GM23248 (cell line): ENCODE measurements around the gene ANKS1B. TPM values are rescaled to one million over a fixed set of nuclear protein-coding genes. Genes with fewer than 3 reads are reported as not detected.
"Not testable (repeated sequence)": the region's sequence is repeated elsewhere in the genome, so short reads cannot be mapped to it uniquely, and the experiment has no call there.

Source experiments
- DNase-seq: peaks from one replicate; pipeline ENCODE4 v3.0.0-alpha.2; 2015
- H2AFZ ChIP-seq: fragments of 200-600 bp; sonication (generic); 2 replicates; pipeline ENCODE4 v1.6.1; 2016; ENCODE audit warnings: antibody characterized with exemption
- H3F3A ChIP-seq: fragments of 200-600 bp; sonication (generic); 2 replicates; pipeline ENCODE4 v1.6.1; 2016; ENCODE audit warnings: mild to moderate bottlenecking, antibody characterized with exemption, mixed run types; ENCODE audit not compliant: insufficient read depth
- H3K27ac ChIP-seq: fragments of 200-600 bp; sonication (generic); 2 replicates; pipeline ENCODE4 v1.5.1; 2016; ENCODE audit warnings: mild to moderate bottlenecking
- H3K27me3 ChIP-seq: fragments of 200-600 bp; sonication (generic); replicated peaks from 2 replicates; pipeline ENCODE4 v1.6.1; 2016; ENCODE audit warnings: mild to moderate bottlenecking; ENCODE audit not compliant: insufficient read depth
- H3K36me3 ChIP-seq: fragments of 200-600 bp; sonication (generic); 2 replicates; pipeline ENCODE4 v1.6.1; 2016; ENCODE audit warnings: low read depth, mild to moderate bottlenecking
- H3K4me1 ChIP-seq: fragments of 200-600 bp; sonication (generic); 2 replicates; pipeline ENCODE4 v1.6.1; 2016; ENCODE audit warnings: mild to moderate bottlenecking; ENCODE audit not compliant: insufficient read depth
- H3K4me2 ChIP-seq: fragments of 200-600 bp; sonication (generic); one replicate; pipeline ENCODE4 v1.6.1; 2016; ENCODE audit warnings: mild to moderate bottlenecking; ENCODE audit not compliant: unreplicated experiment
- H3K4me3 ChIP-seq: fragments of 200-600 bp; sonication (generic); 2 replicates; pipeline ENCODE4 v1.5.1; 2016; ENCODE audit warnings: mild to moderate bottlenecking
- H3K79me2 ChIP-seq: fragments of 200-600 bp; sonication (generic); 2 replicates; pipeline ENCODE4 v1.6.1; 2016; ENCODE audit warnings: mild to moderate bottlenecking; ENCODE audit not compliant: insufficient read depth
- H3K9ac ChIP-seq: fragments of 200-600 bp; sonication (generic); 2 replicates; pipeline ENCODE4 v1.6.1; 2016; ENCODE audit warnings: mild to moderate bottlenecking
- H3K9me2 ChIP-seq: fragments of 200-600 bp; sonication (generic); 2 replicates; pipeline ENCODE4 v1.6.1; 2016; ENCODE audit warnings: mixed run types, mild to moderate bottlenecking, moderate library complexity; ENCODE audit not compliant: insufficient read depth
- H3K9me3 ChIP-seq: fragments of 200-600 bp; sonication (generic); one replicate; pipeline ENCODE4 v1.6.1; 2017; ENCODE audit warnings: low read depth
- H4K20me1 ChIP-seq: fragments of 200-600 bp; sonication (generic); 2 replicates; pipeline ENCODE4 v1.6.0; 2016; ENCODE audit not compliant: insufficient read depth
- EZH2 ChIP-seq: fragments of 200-600 bp; sonication (generic); IDR thresholded peaks from 2 replicates; pipeline ENCODE4 v1.6.1; 2018; ENCODE audit warnings: antibody characterized with exemption, mild to moderate bottlenecking; ENCODE audit not compliant: insufficient read depth, poor library complexity, severe bottlenecking
- EZH2phosphoT487 ChIP-seq: fragments of 200-600 bp; sonication (generic); IDR thresholded peaks from 2 replicates; pipeline ENCODE4 v1.6.1; 2018; ENCODE audit warnings: antibody characterized with exemption, moderate library complexity, mild to moderate bottlenecking, low read depth; ENCODE audit not compliant: insufficient read depth
- WGBS, 2 experiments: methylation state at CpG; one replicate each; pipeline ENCODE4 v1.1.6; 2015 to 2017; ENCODE audit warnings: low lambda C conversion rate in 2 of 2, low coverage in 1 of 2; ENCODE audit errors: missing lambda C conversion rate in 2 of 2; 5-methylcytosine and 5-hydroxymethylcytosine counted together
- in situ Hi-C: fragments of 300-500 bp; cut with MboI; formaldehyde crosslinking; loops from 2 replicates; pipeline ENCODE4 v1.15.0; 2020
- polyA plus RNA-seq: library from polyadenylated mRNA; unstranded; fragments of >200 nt; fragmentation: Nextera tagmentation; extraction: Ambion mirVana; gene quantifications from 2 replicates; pipeline ENCODE4 v1.2.1, GENCODE V29; 2016
- total RNA-seq: library from RNA; depleted of rRNA; stranded (reverse); fragments of >200 nt; shearing (Covaris generic); gene quantifications from 2 replicates; pipeline ENCODE4 v1.2.3, GENCODE V29; 2014

The ANKS1B gene
- total and polyA plus RNA-seq, 2 experiments from 2014 or later, result not detected

GRCh38 chr12:98847242-98847641 lies 1137.5 kb downstream of the ANKS1B start:
- TF ChIP-seq EZH2phosphoT487, result no peak
- TF ChIP-seq EZH2, result no peak

GRCh38 chr12:98845957-98846356 lies 1138.8 kb downstream of the ANKS1B start:
- Histone ChIP-seq H3K4me3 (no peak overlapping the region), H3K79me2 (no peaks in the 10 kb centered on the region), H3K4me2 (no peak overlapping the region), H3F3A (no peaks in the 10 kb centered on the region), H3K4me1 (no peaks in the 10 kb centered on the region), H3K27ac (no peak overlapping the region), H3K9me2 (no peaks in the 10 kb centered on the region), H2AFZ (no peak overlapping the region), H3K9me3 (no peaks in the 10 kb centered on the region), H3K9ac (no peak overlapping the region), H4K20me1 (no peaks in the 10 kb centered on the region), H3K36me3 (no peaks in the 10 kb centered on the region), H3K27me3 (peaks cover 6% of the 10 kb centered on the region; the same call in 1 of the 2 replicates)
- TF ChIP-seq EZH2phosphoT487 (no peak), EZH2 (no peak)
- in situ Hi-C loops, result no loop called here
- DNase-seq, result peak; percentile 13

More at GRCh38 chr12:98847242-98847641, 1137.5 kb downstream of the ANKS1B start:
- in situ Hi-C loops, result no loop called here
- Histone ChIP-seq H3K27ac (no peak overlapping the region), H3F3A (no peaks in the 10 kb centered on the region), H3K79me2 (no peaks in the 10 kb centered on the region), H3K4me1 (no peaks in the 10 kb centered on the region), H2AFZ (no peak overlapping the region), H4K20me1 (no peaks in the 10 kb centered on the region), H3K4me2 (no peak overlapping the region), H3K27me3 (no peaks in the 10 kb centered on the region), H3K9ac (no peak overlapping the region), H3K4me3 (no peak overlapping the region), H3K9me3 (no peaks in the 10 kb centered on the region), H3K9me2 (no peaks in the 10 kb centered on the region), H3K36me3 (no peaks in the 10 kb centered on the region)
- 50 to 56% methylated on average over 2 of the region's 2 CpGs for WGBS, 2 experiments
- DNase-seq, result no peak

- in situ Hi-C loops, result no loop called here
These were observed 1144.4 kb downstream of the ANKS1B start for GRCh38 chr12:98840325-98840724.

GRCh38 chr12:98838231-98838647 lies 1146.5 kb downstream of the ANKS1B start:
- Histone ChIP-seq H3K27ac (no peak overlapping the region), H3K36me3 (no peaks in the 10 kb centered on the region), H2AFZ (0 out of 2 replicates have a peak overlapping the region, but pooled peaks have one; percentile 26), H3K4me1 (no peaks in the 10 kb centered on the region), H3K9ac (no peak overlapping the region), H3K27me3 (peaks cover 8% of the 10 kb centered on the region; the same call in 1 of the 2 replicates), H3F3A (no peaks in the 10 kb centered on the region), H4K20me1 (no peaks in the 10 kb centered on the region), H3K4me2 (no peak overlapping the region), H3K4me3 (no peak overlapping the region), H3K79me2 (no peaks in the 10 kb centered on the region), H3K9me2 (no peaks in the 10 kb centered on the region), H3K9me3 (no peaks in the 10 kb centered on the region)
- TF ChIP-seq EZH2 (no peak), EZH2phosphoT487 (no peak)
- peak; percentile 22 for DNase-seq
- in situ Hi-C loops, result no loop called here
- 2 to 3% methylated on average over 7 of the region's 7 CpGs for WGBS, 2 experiments

More at GRCh38 chr12:98840325-98840724, 1144.4 kb downstream of the ANKS1B start:
- H3K27ac ChIP-seq, result no peak overlapping the region
- no peak for DNase-seq
- WGBS, 2 experiments, result 16 to 28% methylated on average over 3 of the region's 3 CpGs
- no peaks in the 10 kb centered on the region for H3K79me2 ChIP-seq
- no peaks in the 10 kb centered on the region for H3K9me2 ChIP-seq
- no peak overlapping the region for H3K9ac ChIP-seq
- no peaks in the 10 kb centered on the region for H3K36me3 ChIP-seq
- no peaks in the 10 kb centered on the region for H3F3A ChIP-seq
- no peak overlapping the region for H3K4me3 ChIP-seq
- no peaks in the 10 kb centered on the region for H3K9me3 ChIP-seq
- peaks cover 8% of the 10 kb centered on the region; the same call in 1 of the 2 replicates for H3K27me3 ChIP-seq
- no peak overlapping the region for H3K4me2 ChIP-seq
- H2AFZ ChIP-seq, result no peak overlapping the region
- H4K20me1 ChIP-seq, result no peaks in the 10 kb centered on the region
- TF ChIP-seq EZH2phosphoT487 (no peak), EZH2 (no peak)
- H3K4me1 ChIP-seq, result no peaks in the 10 kb centered on the region

GRCh38 chr12:98837134-98837752 lies 1147.5 kb downstream of the ANKS1B start:
- H2AFZ ChIP-seq, H3K4me2 ChIP-seq, DNase-seq, H3K9ac ChIP-seq, H3K9me3 ChIP-seq, H4K20me1 ChIP-seq, H3K4me3 ChIP-seq, H3K4me1 ChIP-seq, H3F3A ChIP-seq, H3K9me2 ChIP-seq, H3K27me3 ChIP-seq, H3K27ac ChIP-seq, in situ Hi-C loops, H3K36me3 ChIP-seq, H3K79me2 ChIP-seq: not testable (repeated sequence)
- 70% methylated on average over 5 to 12 of the region's 12 CpGs for WGBS, 2 experiments
